GM18507 (cell line): ENCODE measurements around the gene NDUFB5.

Experiments
- DNase-seq: peaks from one replicate; pipeline ENCODE4 v3.0.0; 2011; ENCODE audit warnings: low read depth; ENCODE audit not compliant: insufficient read length; ENCODE audit errors: extremely low spot score
- FAIRE-seq: peaks from 2 replicates; lab custom pipeline; 2011; peaks lifted over from hg19 to GRCh38; lab: Jason Lieb, UNC

The NDUFB5 gene

DNA sequence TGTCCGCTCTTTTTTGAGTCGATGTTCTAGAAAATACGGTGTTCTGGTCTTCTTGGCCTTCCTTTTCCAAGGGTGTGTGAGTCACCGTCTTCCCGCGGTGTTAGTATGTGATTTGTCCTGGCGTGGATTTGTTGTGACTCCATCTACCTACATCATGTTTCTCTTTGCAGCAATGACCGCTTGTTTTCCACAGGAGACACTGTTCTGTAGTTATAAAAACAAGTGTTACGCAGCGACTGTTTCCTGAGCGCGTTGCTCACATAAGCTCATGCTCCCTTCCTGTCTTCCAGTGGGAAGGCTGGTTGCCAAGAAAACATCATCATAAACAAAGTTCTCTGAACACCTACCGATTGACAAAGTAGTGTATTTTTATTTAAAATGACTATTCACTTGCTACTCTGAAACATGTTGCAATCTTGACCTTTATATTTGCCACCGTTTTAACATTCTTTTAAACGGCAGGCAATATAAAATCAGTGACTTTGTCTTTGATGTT is 67.2 kb downstream of the NDUFB5 start:
- no peak for DNase-seq
- no peak for FAIRE-seq

DNA sequence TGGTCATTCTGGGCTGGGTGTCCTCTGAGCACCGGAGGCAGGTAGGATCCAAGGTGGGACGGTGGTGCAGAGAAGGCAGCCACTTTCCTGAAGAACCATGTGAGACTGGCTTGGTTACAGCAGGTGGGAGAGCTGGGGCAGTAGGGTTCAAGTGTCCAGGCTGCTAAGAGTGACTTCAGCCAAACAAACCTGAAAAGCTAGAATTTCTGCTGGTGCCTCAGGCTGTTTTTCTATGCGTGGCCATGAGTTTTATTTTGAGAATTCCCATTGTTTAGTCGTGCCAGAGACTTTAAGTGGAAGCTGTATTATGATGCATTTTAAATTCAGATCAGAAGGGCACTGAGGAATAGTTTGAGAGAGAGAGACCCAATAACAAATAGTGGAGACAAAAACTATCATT is 68.3 kb downstream of the NDUFB5 start:
- no peak for DNase-seq

DNA sequence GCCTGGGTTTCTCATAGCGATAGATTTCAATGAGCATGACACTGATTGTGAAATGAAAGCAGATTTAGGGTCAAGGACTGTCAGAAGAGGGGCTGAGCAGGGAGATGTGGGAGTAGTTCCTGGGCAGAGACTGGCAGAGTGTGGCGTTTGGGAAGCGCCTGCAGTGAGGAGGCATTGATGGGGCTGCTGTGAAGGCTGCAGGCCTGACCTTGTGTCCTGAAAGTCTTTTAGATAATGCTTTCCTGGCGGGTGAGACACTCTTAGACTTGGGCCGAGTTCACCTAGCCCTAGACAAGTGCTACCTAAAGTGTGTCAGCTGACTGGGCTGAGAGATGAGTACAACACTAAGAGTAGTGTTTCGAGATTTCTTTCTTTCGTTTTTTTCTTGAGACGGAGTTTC is 68.9 kb downstream of the NDUFB5 start:
- DNase-seq: no peak
- no peak for FAIRE-seq

More for the DNA sequence above, 68.3 kb downstream of the NDUFB5 start:
- no peak for FAIRE-seq

- DNase-seq (no peak), FAIRE-seq (no peak)
Measured at GRCh38 chr3:179676081-179676480, 71.5 kb downstream of the NDUFB5 start.
